Naive thymus-derived CD4-positive, alpha-beta T cell (primary cell): ENCODE measurements around the gene PHF19. TPM values are rescaled to one million over a fixed set of nuclear protein-coding genes. Genes with fewer than 3 reads are reported as not detected.
A peak's percentile ranks its signal among the peaks of the same experiment; 100 is the strongest.

Experiments
- ATAC-seq: fragments of 150-1000 bp; cut with Tn5 transposase; 2 replicates; pipeline ENCODE4 v1.10.0; 2021; ENCODE audit warnings: mild to moderate bottlenecking, moderate library complexity
- CTCF ChIA-PET: fragments of 350-600 bp; sonication (Branson Sonifier 250); formaldehyde crosslinking; loops from one replicate; lab custom pipeline; 2021; ENCODE audit warnings: antibody characterized with exemption; lab: Charles Lee
- POLR2A ChIA-PET: fragments of 350-600 bp; sonication (Branson Sonifier 250); formaldehyde crosslinking; loops from one replicate; lab custom pipeline; 2021; ENCODE audit warnings: antibody characterized with exemption, inconsistent platforms; lab: Charles Lee
- DNase-seq, 9 donors: peaks; one replicate each; pipeline versions ENCODE4 v3.0.0 to v3.0.0-alpha.2; 2020 to 2022; ENCODE audit warnings: mixed read lengths in 1 of 9
- H3K27ac ChIP-seq: one replicate; pipeline ENCODE4 v1.7.0; 2013; ENCODE audit warnings: mild to moderate bottlenecking, low read depth, low read length, moderate library complexity
- H3K27me3 ChIP-seq, 2 donors: one replicate each; pipeline ENCODE4 v1.7.0; 2013; ENCODE audit warnings: low read length in 2 of 2, mild to moderate bottlenecking in 2 of 2, moderate library complexity in 2 of 2; ENCODE audit not compliant: control insufficient read depth in 2 of 2, insufficient read depth in 2 of 2
- H3K36me3 ChIP-seq, 3 experiments: 1 replicate in 2 of 3; 2 replicates in 1 of 3; pipeline ENCODE4 v1.7.0; 2013; ENCODE audit warnings: low read length in 3 of 3, mild to moderate bottlenecking in 3 of 3, moderate library complexity in 1 of 3; ENCODE audit not compliant: insufficient read depth in 3 of 3, control insufficient read depth in 2 of 3
- H3K4me1 ChIP-seq, 2 donors: one replicate each; pipeline ENCODE4 v1.7.0; 2013; ENCODE audit warnings: low read length in 2 of 2, mild to moderate bottlenecking in 2 of 2, moderate library complexity in 1 of 2; ENCODE audit not compliant: control insufficient read depth in 2 of 2, insufficient read depth in 2 of 2
- H3K4me3 ChIP-seq: 2 replicates; pipeline ENCODE4 v1.7.0; 2013; ENCODE audit warnings: mild to moderate bottlenecking, low read length
- H3K9me3 ChIP-seq, 3 experiments: 1 replicate in 2 of 3; 2 replicates in 1 of 3; pipeline ENCODE4 v1.7.0; 2013; ENCODE audit warnings: low read length in 3 of 3; ENCODE audit not compliant: control insufficient read depth in 2 of 3
- H3K27ac Mint-ChIP-seq, 9 donors: one replicate each; pipeline ENCODE4 v1.8.0; 2020 to 2022; ENCODE audit warnings: mixed read lengths in 9 of 9, mild to moderate bottlenecking in 8 of 9, moderate library complexity in 5 of 9, inconsistent platforms in 2 of 9
- H3K27me3 Mint-ChIP-seq, 5 donors: one replicate each; pipeline ENCODE4 v1.8.0; 2021 to 2022; ENCODE audit warnings: mixed read lengths in 5 of 5, mild to moderate bottlenecking in 1 of 5
- H3K36me3 Mint-ChIP-seq, 5 donors: one replicate each; pipeline ENCODE4 v1.8.0; 2020 to 2022; ENCODE audit warnings: mixed read lengths in 5 of 5, mild to moderate bottlenecking in 3 of 5, inconsistent platforms in 1 of 5
- H3K4me1 Mint-ChIP-seq, 7 donors: one replicate each; pipeline ENCODE4 v1.8.0; 2020 to 2022; ENCODE audit warnings: mixed read lengths in 7 of 7, mild to moderate bottlenecking in 3 of 7, inconsistent platforms in 1 of 7
- H3K4me3 Mint-ChIP-seq, 10 donors: one replicate each; pipeline ENCODE4 v1.8.0; 2020 to 2022; ENCODE audit warnings: mild to moderate bottlenecking in 10 of 10, mixed read lengths in 10 of 10, moderate library complexity in 6 of 10, inconsistent platforms in 2 of 10
- H3K9me3 Mint-ChIP-seq, 11 donors: one replicate each; pipeline ENCODE4 v1.8.0; 2020 to 2022; ENCODE audit warnings: mixed read lengths in 11 of 11, mild to moderate bottlenecking in 4 of 11, inconsistent platforms in 1 of 11, moderate library complexity in 1 of 11
- intact Hi-C, 2 donors: fragments of 100-400 bp; cut with micrococcal nuclease; formaldehyde crosslinking; loops; one replicate each; pipeline ENCODE4 v1.15.1; 2023
- polyA plus RNA-seq, 2 donors: library from polyadenylated mRNA; unstranded; fragments of 300-500 nt; fragmentation: Illumina TruSeq; gene quantifications; one replicate each; pipeline ENCODE4 v1.2.3, GENCODE V29; 2021
- total RNA-seq, 6 experiments: library from RNA in 5 of 6; stranded (reverse) in 5 of 6; gene quantifications; 1 replicate in 5 of 6; 2 replicates in 1 of 6; pipeline ENCODE4 v1.2.3 and lab custom pipeline; 2021 to 2026

Gene PHF19
- total RNA-seq (100 to 1,000 TPM in 3 of 5 experiments, 10 to 100 TPM in 2; 65.9 to 271 (median 197) TPM), polyA plus RNA-seq (10 to 100 TPM; 13.1 to 16.5 TPM), total RNA-seq (lab: John Stamatoyannopoulos, UW) (83.6 reads per million, percentile 81 among the genes with 10 or more reads in this experiment)

DNA sequence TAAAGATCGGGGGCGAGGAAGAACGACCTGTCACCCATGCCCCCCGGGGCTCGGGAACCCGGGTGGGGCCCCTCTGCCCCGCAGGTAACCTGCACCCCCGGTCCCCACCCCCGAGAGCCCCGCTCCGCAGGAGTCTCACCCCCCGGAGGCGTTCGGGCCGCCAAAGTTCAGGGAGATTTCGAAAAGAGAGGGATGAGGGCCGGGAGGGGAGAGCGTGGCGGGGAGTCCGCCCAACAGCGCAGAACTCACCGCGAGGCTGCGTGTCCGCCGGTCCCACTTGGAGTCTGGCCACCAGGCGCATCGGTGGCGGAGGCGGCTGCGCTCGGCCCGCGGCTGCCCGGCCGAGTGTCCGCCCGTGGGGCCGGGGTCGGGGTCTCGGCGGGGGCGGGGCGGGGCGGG lies at the start of gene PHF19:
Gene PHF19 (minus strand): TSS at position 347 of the 399 bp plus-strand sequence. CDS start 2,447 bp downstream, outside the sequence.
- peaks cover 41 to 80% (median 73%) of the 10 kb centered on the region in 7 donors for H3K4me1 Mint-ChIP-seq
- ATAC-seq (peak; percentile 13), DNase-seq (peak in 3 of 9 donors; percentile 25 to 67 (median 27))
- no peaks in the 10 kb centered on the region for H3K27me3 Mint-ChIP-seq
- intact Hi-C loops: loop anchor here (1.0 to 2.0 kb wide), 10 partner anchors 8 to 493 kb away; partner anchors contain the start of genes CNTRL (in 1 of the 2), STOM (in 1 of the 2) and TRAF1 (in 1 of the 2)
- H3K27ac ChIP-seq: peak within 1 kb of the TSS; percentile 94
- H3K9me3 ChIP-seq: no peaks in the 10 kb centered on the region
- H3K4me1 ChIP-seq: peaks cover 36 to 45% of the 10 kb centered on the region in 2 donors
- peak within 1 kb of the TSS; percentile 82 for H3K4me3 ChIP-seq
- peak within 1 kb of the TSS; percentile 89 to 98 (median 94) for H3K4me3 Mint-ChIP-seq
- H3K36me3 Mint-ChIP-seq: peaks cover 0 to 52% (median 7%) of the 10 kb centered on the region in 5 donors
- ChIA-PET CTCF (interaction anchor here (1.0 to 4.7 kb wide), 4 partner anchors 14 to 49 kb away, joined by 3 to 24 read pairs (median 3); no protein-coding TSS in a partner anchor), POLR2A (interaction anchor here (1.0 to 16.9 kb wide), 6 partner anchors 8 to 57 kb away, joined by 3 to 703 read pairs (median 80); partner anchors contain the start of gene TRAF1)
- no peaks in the 10 kb centered on the region for H3K27me3 ChIP-seq
- peak within 1 kb of the TSS; percentile 96 to 99 (median 96) for H3K27ac Mint-ChIP-seq
- H3K36me3 ChIP-seq: peaks cover 0 to 25% (median 0%) of the 10 kb centered on the region in 3 experiments
- peaks cover 0 to 1% (median 0%) of the 10 kb centered on the region in 11 donors for H3K9me3 Mint-ChIP-seq

DNA sequence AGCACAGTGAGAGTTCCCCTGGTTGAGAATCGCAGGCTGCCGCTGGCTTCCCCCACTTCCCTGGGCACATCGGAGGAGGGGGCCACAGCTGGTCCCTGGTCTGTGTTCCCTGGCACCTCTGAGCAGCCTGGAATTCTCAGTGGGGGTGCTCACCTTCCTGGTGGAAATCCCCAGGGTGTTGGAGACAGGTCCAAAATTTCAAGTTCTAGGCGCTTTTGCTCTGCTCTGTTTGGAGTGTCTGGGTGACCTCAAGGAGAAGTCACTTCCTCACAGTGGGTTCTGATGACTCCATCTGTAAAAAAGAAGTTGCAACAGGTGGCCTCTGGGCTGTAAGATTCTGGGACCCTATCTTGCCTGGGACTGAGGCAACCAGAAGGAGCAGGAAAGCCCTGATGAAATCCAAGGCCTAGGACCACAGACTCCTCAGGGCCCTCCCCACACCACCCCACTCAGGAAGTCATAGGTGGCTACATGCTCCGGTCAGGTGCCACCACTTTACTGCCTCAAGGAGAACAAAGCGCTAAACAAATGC lies 49.5 kb upstream of the PHF19 start, which contains the start of gene TRAF1:
Gene TRAF1 (minus strand): TSS at position 400 of the 532 bp plus-strand sequence. CDS start 721 bp downstream, outside the sequence.
- H3K36me3 Mint-ChIP-seq: peaks cover 7 to 43% (median 16%) of the 10 kb centered on the region in 5 donors
- no peaks in the 10 kb centered on the region for H3K27me3 ChIP-seq
- peak in 2 of 9 donors; percentile 40 to 59 for DNase-seq
- intact Hi-C loops: loop anchor here (1.0 to 5.0 kb wide), 11 partner anchors 10 to 276 kb away; partner anchors contain the start of genes CNTRL (in 2 of the 2), MEGF9 (in 2 of the 2), FBXW2 (in 1 of the 2) and PHF19 (in 1 of the 2)
- peaks cover 5 to 16% (median 7%) of the 10 kb centered on the region in 3 experiments for H3K36me3 ChIP-seq
- peak within 1 kb of the TSS; percentile 95 to 100 (median 99) for H3K27ac Mint-ChIP-seq
- H3K4me1 ChIP-seq: peaks cover 63 to 83% of the 10 kb centered on the region in 2 donors
- peaks cover 59 to 94% (median 86%) of the 10 kb centered on the region in 7 donors for H3K4me1 Mint-ChIP-seq
- H3K27me3 Mint-ChIP-seq: no peaks in the 10 kb centered on the region
- H3K27ac ChIP-seq: peak within 1 kb of the TSS; percentile 97
- peak within 1 kb of the TSS; percentile 79 for H3K4me3 ChIP-seq
- no peaks in the 10 kb centered on the region for H3K9me3 Mint-ChIP-seq
- POLR2A ChIA-PET: interaction anchor here (1.0 to 44.3 kb wide), 7 partner anchors 13 to 81 kb away, joined by 3 to 2417 read pairs (median 19); partner anchors contain the start of gene PHF19
- no peaks in the 10 kb centered on the region for H3K9me3 ChIP-seq
- ATAC-seq: peak; percentile 40
- CTCF ChIA-PET: interaction anchor here (0.9 to 2.1 kb wide), 8 partner anchors 10 to 133 kb away, joined by 3 to 6 read pairs (median 4); partner anchors contain the start of gene FBXW2
- H3K4me3 Mint-ChIP-seq: peak within 1 kb of the TSS; percentile 90 to 100 (median 96)

DNA sequence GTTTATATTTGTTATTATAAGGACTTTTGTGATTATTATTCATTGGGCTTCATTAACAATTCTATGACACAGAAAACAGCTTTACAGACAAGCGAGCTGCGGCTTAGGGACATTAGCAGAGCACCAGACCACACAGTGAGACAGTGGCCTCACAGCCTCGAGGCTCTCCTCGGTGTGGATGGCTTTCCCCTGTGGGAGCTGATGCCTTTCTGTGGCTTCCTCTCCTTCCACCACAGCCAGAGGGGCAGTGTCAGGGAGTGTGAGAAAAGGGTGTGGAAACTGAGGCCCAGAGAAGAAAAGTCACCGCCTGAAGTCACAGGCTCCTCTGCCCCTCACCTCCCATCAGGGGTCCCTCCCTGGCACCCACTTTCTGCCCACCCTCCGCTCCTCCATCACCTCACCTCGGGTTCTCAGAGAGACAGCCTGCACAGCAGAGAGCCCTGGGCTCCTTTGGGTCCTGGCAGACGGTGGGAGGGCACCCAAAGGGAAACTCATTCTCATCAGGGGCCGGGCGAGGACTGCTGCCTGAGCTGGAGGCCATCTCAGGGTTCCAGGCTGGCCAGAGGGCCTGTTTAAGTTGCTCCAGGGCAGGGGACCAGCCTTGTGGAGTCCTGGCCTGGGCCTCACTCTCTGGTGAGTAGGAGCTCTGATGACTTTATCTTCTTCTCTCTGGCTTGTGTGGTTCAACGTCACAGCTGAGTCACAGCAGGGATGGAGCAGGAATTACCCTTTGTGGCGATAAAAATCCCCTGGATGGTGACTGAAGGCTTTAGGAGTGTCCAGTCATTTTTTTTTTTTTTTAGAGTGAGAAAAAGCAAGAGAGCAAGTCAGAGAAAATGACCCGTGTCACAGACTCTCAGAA lies 48.8 kb upstream of the PHF19 start:
- H3K27me3 Mint-ChIP-seq: no peaks in the 10 kb centered on the region
- H3K36me3 Mint-ChIP-seq: peaks cover 8 to 45% (median 18%) of the 10 kb centered on the region in 5 donors
- intact Hi-C loops: loop anchor here (1.0 to 5.0 kb wide), 13 partner anchors 9 to 277 kb away; partner anchors contain the start of genes CNTRL (in 2 of the 2), MEGF9 (in 2 of the 2), FBXW2 (in 1 of the 2) and PHF19 (in 1 of the 2)
- Histone ChIP-seq H3K4me1 (peaks cover 64 to 83% of the 10 kb centered on the region in 2 donors), H3K36me3 (peaks cover 5 to 18% (median 7%) of the 10 kb centered on the region in 3 experiments), H3K27me3 (no peaks in the 10 kb centered on the region), H3K9me3 (no peaks in the 10 kb centered on the region), H3K27ac (peak overlapping the region; percentile 97), H3K4me3 (peak overlapping the region; percentile 79)
- ChIA-PET POLR2A (interaction anchor here (1.0 to 44.3 kb wide), 8 partner anchors 5 to 80 kb away, joined by 3 to 2417 read pairs (median 26); partner anchors contain the start of genes PHF19 and TRAF1), CTCF (interaction anchor here (0.6 to 2.1 kb wide), 11 partner anchors 10 to 133 kb away, joined by 3 to 6 read pairs (median 3); partner anchors contain the start of genes FBXW2 and PHF19)
- peak overlapping the region; percentile 95 to 100 (median 99) for H3K27ac Mint-ChIP-seq
- DNase-seq (peak in 3 of 9 donors; percentile 40 to 82 (median 81)), ATAC-seq (peak; percentile 77)
- H3K9me3 Mint-ChIP-seq: no peaks in the 10 kb centered on the region
- peaks cover 61 to 94% (median 86%) of the 10 kb centered on the region in 7 donors for H3K4me1 Mint-ChIP-seq
- H3K4me3 Mint-ChIP-seq: peak overlapping the region; percentile 90 to 100 (median 96)

DNA sequence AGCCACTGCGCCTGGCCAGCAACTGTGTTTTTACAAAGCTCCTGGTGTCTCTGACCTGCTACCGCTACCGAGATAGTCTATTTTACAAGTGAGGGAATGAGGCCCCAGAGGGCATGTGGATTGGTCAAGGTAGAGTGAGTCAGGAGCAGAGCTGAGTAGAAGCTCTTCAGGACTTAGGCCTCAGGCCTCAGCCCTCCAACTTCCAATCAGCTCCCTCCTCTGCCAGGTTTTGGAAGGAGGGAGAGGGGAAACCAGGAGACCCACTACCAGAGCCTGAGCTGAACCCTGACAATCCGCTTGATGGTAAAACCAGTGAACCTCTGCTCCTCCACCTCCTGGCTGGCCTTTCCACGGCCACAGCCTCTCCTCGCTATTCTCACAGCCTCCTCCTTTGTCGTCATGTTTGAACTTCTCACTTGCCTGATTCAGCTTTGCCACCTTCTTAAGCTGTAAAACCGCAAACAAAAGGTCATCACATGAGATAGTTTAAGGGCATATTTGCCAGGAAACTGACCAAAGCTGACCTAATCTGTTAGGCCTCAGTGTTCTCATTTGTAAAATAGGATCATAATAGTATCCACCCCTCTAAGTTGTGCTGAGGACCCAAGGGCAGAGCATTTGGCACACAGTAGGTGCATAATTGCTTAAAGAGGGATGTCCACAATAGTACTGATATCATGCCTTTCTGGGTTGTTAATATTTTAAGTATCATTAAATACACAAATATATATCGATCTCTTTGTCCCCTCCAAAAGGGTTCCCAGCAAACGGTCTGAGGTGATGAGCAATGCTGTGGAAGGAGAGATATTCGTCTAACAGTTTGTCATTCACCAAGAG lies 47.9 kb upstream of the PHF19 start:
- Histone ChIP-seq H3K4me1 (peaks cover 71 to 87% of the 10 kb centered on the region in 2 donors), H3K27me3 (no peaks in the 10 kb centered on the region), H3K4me3 (peak overlapping the region; percentile 79), H3K9me3 (no peaks in the 10 kb centered on the region), H3K27ac (peak overlapping the region; percentile 97), H3K36me3 (peaks cover 5 to 23% (median 7%) of the 10 kb centered on the region in 3 experiments)
- no peaks in the 10 kb centered on the region for H3K9me3 Mint-ChIP-seq
- intact Hi-C loops: loop anchor here (1.0 to 5.0 kb wide), 5 partner anchors 11 to 277 kb away; partner anchors contain the start of genes CNTRL (in 1 of the 2), MEGF9 (in 1 of the 2) and RAB14 (in 1 of the 2)
- ATAC-seq (no peak), DNase-seq (no peak)
- H3K4me3 Mint-ChIP-seq: peak overlapping the region; percentile 90 to 100 (median 96)
- POLR2A ChIA-PET: interaction anchor here (0.9 to 44.3 kb wide), 8 partner anchors 4 to 82 kb away, joined by 3 to 2417 read pairs (median 18); partner anchors contain the start of genes PHF19 and TRAF1
- CTCF ChIA-PET: interaction anchor here (0.7 to 2.1 kb wide), 7 partner anchors 9 to 78 kb away, joined by 3 to 10 read pairs (median 4); partner anchors contain the start of gene PHF19
- H3K27me3 Mint-ChIP-seq: no peaks in the 10 kb centered on the region
- H3K36me3 Mint-ChIP-seq: peaks cover 8 to 53% (median 18%) of the 10 kb centered on the region in 5 donors
- H3K27ac Mint-ChIP-seq: peak overlapping the region; percentile 95 to 100 (median 99)
- peaks cover 64 to 94% (median 88%) of the 10 kb centered on the region in 7 donors for H3K4me1 Mint-ChIP-seq
